ENCODE data around the gene SPTLC3. TPM values are rescaled to one million over a fixed set of nuclear protein-coding genes. Genes with fewer than 3 reads are reported as not detected.

SPTLC3 gene
- total RNA-seq, 2 donors from 2014 or later, result 5.3 to 18.4 TPM

- H3K4me1 ChIP-seq, result no peaks in the 10 kb centered on the region
- ATAC-seq (no peak), DNase-seq (no peak)
- H3K4me3 ChIP-seq, result no peak overlapping the region
- 62 to 75% methylated on average over 6 of the region's 6 CpGs for WGBS, 2 donors
- intact Hi-C loops (cut with DNase I), result no loop called here
- H3K27me3 ChIP-seq, result no peaks in the 10 kb centered on the region
- TF ChIP-seq CTCF (IDR thresholded peaks at IDR 0.05), result no peak
- TF ChIP-seq POLR2A (IDR thresholded peaks at IDR 0.05), result no peak
- H3K9me3 ChIP-seq, result no peaks in the 10 kb centered on the region
- no peak overlapping the region for H3K27ac ChIP-seq
- H3K36me3 ChIP-seq (replicated peaks in 1 of 2; ENCODE audit: insufficient read depth in 1 of 2, low read depth in 2 of 2), result no peaks in the 10 kb centered on the region
Measured at GRCh38 chr20:13202565-13202964, 193.8 kb downstream of the SPTLC3 start.

- TF ChIP-seq POLR2A (IDR thresholded peaks at IDR 0.05), result no peak
- TF ChIP-seq CTCF (IDR thresholded peaks at IDR 0.05), result no peak
- Histone ChIP-seq H3K27ac (no peak overlapping the region), H3K9me3 (no peaks in the 10 kb centered on the region), H3K4me1 (no peaks in the 10 kb centered on the region), H3K27me3 (no peaks in the 10 kb centered on the region), H3K4me3 (no peak overlapping the region), H3K36me3 (replicated peaks in 1 of 2; ENCODE audit: insufficient read depth in 1 of 2, low read depth in 2 of 2) (no peaks in the 10 kb centered on the region)
- intact Hi-C loops (cut with DNase I), result no loop called here
- 66 to 88% methylated on average over 4 of the region's 4 CpGs for WGBS, 2 donors
- DNase-seq (no peak), ATAC-seq (no peak)
Measured at GRCh38 chr20:13205425-13205824, 196.7 kb downstream of the SPTLC3 start.

- H3K9me3 ChIP-seq, result no peaks in the 10 kb centered on the region
- WGBS, 2 donors, result 78 to 91% methylated on average over 3 to 5 of the region's 5 CpGs
- no peak for ATAC-seq
- TF ChIP-seq POLR2A (IDR thresholded peaks at IDR 0.05) (no peak), CTCF (IDR thresholded peaks at IDR 0.05) (no peak)
- no peaks in the 10 kb centered on the region for H3K4me1 ChIP-seq
- no peak for DNase-seq
- no peaks in the 10 kb centered on the region for H3K36me3 ChIP-seq (replicated peaks in 1 of 2; ENCODE audit: insufficient read depth in 1 of 2, low read depth in 2 of 2)
- intact Hi-C loops (cut with DNase I), result no loop called here
- H3K27me3 ChIP-seq, result no peaks in the 10 kb centered on the region
- no peak overlapping the region for H3K27ac ChIP-seq
- no peak overlapping the region for H3K4me3 ChIP-seq
Measured at GRCh38 chr20:13205848-13206434, 197.2 kb downstream of the SPTLC3 start.

GRCh38 chr20:13207016-13207415 lies 198.2 kb downstream of the SPTLC3 start:
- WGBS, 2 donors, result 95 to 97% methylated on average over 2 of the region's 2 CpGs
- intact Hi-C loops (cut with DNase I), result no loop called here
- no peaks in the 10 kb centered on the region for H3K27me3 ChIP-seq
- H3K9me3 ChIP-seq, result no peaks in the 10 kb centered on the region
- DNase-seq (no peak), ATAC-seq (no peak)
- TF ChIP-seq POLR2A (IDR thresholded peaks at IDR 0.05) (no peak), CTCF (IDR thresholded peaks at IDR 0.05) (no peak)
- H3K4me3 ChIP-seq, result no peak overlapping the region
- H3K4me1 ChIP-seq, result no peaks in the 10 kb centered on the region
- no peaks in the 10 kb centered on the region for H3K36me3 ChIP-seq (replicated peaks in 1 of 2; ENCODE audit: insufficient read depth in 1 of 2, low read depth in 2 of 2)
- H3K27ac ChIP-seq, result no peak overlapping the region

- no peak overlapping the region for H3K4me3 ChIP-seq
- no peak for DNase-seq
- no peaks in the 10 kb centered on the region for H3K36me3 ChIP-seq (replicated peaks in 1 of 2; ENCODE audit: insufficient read depth in 1 of 2, low read depth in 2 of 2)
- ATAC-seq, result no peak
- no peaks in the 10 kb centered on the region for H3K9me3 ChIP-seq
- no peak for TF ChIP-seq CTCF (IDR thresholded peaks at IDR 0.05)
- TF ChIP-seq POLR2A (IDR thresholded peaks at IDR 0.05), result no peak
- H3K27me3 ChIP-seq, result no peaks in the 10 kb centered on the region
- no peak overlapping the region for H3K27ac ChIP-seq
- no peaks in the 10 kb centered on the region for H3K4me1 ChIP-seq
- intact Hi-C loops (cut with DNase I), result no loop called here
- 66 to 83% methylated on average over 4 of the region's 4 CpGs for WGBS, 2 donors
Measured at GRCh38 chr20:13211956-13212618, 203.3 kb downstream of the SPTLC3 start.
